ENCODE measurements around the gene NFATC1.

DNA sequence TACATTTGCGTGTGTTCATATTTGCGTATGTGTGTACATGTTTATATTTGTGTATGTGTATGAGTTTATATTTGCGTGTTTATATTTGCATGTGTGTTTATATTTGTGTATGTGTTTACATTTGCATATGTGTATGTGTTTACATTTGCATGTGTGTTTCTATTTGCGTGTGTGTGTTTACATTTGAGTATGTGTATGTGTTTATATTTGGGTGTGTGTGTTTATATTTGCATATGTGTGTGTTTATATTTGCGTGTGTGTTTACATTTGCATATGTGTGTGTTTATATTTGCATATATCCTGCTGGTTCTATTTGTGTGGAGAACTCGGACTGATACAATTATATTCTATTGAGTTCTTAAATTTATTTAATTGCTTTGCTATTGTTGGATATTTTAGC lies 168.7 kb downstream of the NFATC1 start:
- TF ChIP-seq, protein P1, sequence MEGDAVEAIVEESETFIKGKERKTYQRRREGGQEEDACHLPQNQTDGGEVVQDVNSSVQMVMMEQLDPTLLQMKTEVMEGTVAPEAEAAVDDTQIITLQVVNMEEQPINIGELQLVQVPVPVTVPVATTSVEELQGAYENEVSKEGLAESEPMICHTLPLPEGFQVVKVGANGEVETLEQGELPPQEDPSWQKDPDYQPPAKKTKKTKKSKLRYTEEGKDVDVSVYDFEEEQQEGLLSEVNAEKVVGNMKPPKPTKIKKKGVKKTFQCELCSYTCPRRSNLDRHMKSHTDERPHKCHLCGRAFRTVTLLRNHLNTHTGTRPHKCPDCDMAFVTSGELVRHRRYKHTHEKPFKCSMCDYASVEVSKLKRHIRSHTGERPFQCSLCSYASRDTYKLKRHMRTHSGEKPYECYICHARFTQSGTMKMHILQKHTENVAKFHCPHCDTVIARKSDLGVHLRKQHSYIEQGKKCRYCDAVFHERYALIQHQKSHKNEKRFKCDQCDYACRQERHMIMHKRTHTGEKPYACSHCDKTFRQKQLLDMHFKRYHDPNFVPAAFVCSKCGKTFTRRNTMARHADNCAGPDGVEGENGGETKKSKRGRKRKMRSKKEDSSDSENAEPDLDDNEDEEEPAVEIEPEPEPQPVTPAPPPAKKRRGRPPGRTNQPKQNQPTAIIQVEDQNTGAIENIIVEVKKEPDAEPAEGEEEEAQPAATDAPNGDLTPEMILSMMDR (IDR thresholded peaks at IDR 0.05; ENCODE audit: low read length), result no peak
- no peak for TF ChIP-seq EZH2 (IDR thresholded peaks at IDR 0.05; ENCODE audit: borderline replicate concordance, low read length)
